Activated T-helper 1 cell treated with Interleukin-2 at 50 U/mL for 16 hours (primary cell): ENCODE data around the gene SEC14L2.
"Not testable (repeated sequence)": the region's sequence is repeated elsewhere in the genome, so short reads cannot be mapped to it uniquely, and the experiment has no call there.

ENCODE experiments used
- DNase-seq: peaks from one replicate; pipeline ENCODE4 v3.0.0-alpha.2; 2020; ENCODE audit warnings: low read depth

Gene SEC14L2

DNA sequence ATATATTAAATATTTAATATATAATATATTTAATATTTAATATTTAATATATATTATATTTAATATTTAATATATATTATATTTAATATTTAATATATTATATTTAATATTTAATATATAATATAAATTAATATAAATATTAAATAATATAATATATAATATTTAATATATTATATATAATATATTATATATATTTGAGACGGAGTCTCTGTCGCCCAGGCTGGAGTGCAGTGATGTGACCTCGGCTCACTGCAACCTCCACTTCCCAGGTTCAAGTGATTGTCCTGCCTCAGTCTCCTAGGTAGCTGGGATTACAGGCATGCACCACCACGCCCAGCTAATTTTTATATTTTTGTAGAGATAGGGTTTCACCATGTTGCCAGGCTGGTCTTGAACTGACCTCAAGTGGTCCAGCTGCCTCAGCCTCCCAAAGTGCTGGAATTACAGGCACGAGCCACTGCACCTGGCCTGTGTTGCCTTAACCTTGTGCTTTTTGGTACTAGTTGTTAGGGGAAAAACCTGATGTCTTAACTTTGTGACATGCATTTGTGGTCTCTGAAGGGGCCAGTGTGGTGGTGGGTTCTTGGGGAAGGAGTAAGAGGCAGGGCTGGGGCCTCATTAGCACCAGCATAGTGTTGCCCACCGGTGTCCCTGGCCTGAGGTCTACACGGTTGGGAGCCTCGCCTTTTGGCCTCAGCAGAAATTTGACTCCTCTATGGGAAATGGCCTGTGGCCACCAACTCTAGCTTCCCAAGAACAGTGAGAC, 58.4 kb downstream of the SEC14L2 start:
- DNase-seq, result no peak

- DNase-seq, result no peak
Observed at GRCh38 chr22:30457981-30458380, 61.2 kb downstream of the SEC14L2 start.

- no peak for DNase-seq
Observed at GRCh38 chr22:30459181-30460052, 62.6 kb downstream of the SEC14L2 start.

GRCh38 chr22:30460147-30460546, 63.3 kb downstream of the SEC14L2 start:
- DNase-seq, result no peak

DNA sequence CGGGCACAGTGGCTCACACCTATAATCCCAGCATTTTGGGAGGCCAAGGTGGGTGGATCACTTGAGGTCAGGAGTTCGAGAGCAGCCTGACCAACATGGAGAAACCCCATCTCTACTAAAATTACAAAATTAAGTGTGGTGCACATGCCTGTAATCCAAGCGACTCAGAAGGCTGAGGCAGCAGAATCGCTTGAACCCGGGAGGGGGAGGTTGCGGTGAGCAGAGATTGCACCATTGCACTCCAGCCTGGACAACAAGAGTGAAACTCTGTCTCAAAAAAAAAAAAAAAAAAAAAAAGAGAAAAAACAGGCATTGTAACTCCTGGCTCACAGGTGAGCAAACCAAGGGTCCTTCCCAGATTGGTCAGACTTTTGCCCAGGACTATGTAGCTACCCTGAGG, 63.7 kb downstream of the SEC14L2 start:
- not testable (repeated sequence) for DNase-seq

DNA sequence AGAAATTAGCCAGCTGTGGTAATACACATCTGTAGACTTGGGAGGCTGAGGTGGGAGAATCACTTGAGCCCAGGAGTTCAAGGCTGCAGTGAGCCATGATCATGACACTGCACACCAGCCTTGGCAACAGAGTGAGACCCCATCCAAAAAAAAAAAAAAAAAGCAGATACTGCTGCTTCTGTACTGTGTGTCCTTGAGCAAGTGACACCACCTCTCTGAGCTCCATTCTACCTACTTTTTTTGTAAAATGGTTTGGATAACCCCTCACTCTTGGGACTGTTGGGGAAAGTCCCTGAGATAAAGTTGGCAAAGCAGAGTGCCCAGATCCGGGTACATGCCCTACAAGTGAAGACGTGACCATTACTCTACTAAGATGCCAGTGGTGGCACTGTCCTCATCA, 72.3 kb downstream of the SEC14L2 start:
- DNase-seq, result no peak

DNA sequence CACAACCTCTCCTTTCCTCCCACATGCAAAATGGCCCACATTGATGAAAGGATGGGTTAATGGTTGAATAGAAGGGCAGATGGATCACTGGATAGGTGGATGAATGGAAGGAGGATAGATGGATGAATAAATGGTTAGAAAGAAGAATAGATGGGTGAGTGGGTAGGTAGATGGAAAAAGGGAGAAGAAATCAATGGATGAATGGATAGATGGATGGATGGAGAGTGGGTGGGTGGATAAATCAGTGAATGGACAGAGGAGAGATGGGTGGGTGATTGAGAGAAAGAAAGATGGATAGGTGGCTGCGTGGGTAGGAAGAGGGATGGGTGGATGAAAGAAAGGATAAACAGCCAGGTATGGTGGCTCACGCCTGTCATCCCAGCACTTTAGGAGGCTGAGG, 73.8 kb downstream of the SEC14L2 start:
- DNase-seq, result no peak

DNA sequence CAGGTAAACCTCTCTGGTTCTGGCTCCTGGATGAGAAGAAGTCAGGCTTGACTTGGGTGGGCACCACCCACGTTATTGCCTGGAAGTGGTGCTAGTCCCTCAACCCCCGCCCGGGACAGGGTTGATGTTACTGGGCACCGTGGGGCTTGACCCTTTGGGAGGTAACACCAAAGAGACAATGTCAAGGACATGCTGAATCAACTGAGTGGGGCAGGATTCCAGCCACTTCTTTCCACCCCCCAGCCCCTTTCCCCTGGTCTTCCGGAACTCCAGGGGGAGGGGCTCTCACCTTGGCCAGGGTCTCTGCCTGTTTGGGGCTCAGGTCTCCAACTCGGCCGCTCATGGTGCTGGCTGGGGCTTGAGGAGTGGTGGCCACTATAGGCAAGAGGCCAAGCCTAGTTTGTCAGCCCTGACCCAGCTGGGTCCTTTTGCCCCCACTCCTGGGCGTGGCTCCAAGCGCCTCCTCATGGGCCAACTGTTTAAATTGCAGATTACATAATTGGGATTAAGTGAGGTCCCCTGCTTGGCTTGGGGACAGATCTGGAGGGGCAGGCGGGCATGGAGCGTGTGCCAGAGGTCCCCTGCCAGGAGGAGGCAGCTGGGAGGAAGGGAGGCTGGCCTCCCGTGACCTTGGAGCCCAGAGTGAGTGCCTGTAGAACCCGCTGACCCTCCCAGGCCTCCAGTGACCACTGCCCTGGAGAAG, 74.9 kb downstream of the SEC14L2 start, which contains the start of gene SEC14L3:
SEC14L3 (minus strand) TSS at position 402 of the 703 bp plus-strand sequence; CDS start at position 343, 59 bp downstream.
- DNase-seq, result no peak

DNA sequence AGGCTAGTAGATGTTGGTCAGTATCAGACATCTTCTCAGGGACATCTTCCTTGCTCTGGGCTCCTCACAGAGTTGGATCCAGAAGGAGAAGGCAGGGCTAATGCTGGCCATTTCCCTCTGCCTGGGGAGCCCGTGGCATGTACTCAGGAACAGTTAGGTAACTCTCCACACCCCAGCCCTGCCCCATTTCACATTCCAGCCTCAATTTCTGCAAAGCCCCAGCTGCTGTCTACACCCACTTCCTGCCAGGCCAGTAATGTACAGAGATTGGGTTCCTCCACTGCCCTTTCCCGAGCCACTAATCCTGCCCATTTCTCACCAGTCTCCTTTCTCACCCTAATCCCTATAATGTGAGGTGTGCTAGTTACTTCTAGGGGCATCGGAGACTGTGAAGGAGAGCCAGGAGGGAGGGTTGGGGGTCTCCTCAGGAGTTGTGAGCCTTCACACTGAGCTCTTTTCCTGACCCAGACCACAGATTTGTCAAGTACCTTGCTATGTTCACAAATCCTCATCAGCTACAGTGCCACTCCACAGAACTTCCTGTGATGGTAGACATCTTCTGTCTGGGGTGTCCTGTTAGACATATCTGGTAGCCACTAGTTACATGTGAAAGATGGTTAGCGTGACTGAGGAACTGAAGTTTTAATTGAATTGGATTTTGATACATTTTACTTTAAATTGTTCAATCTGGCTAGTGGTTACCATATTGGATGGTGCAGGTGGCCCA, 76.3 kb downstream of the SEC14L2 start:
- DNase-seq, result no peak

GRCh38 chr22:30474121-30474520, 77.3 kb downstream of the SEC14L2 start:
- DNase-seq, result no peak
